ENCODE measurements around the gene BHLHA15.

Gene BHLHA15

GRCh38 chr7:98250789-98251188 lies 39.5 kb downstream of the BHLHA15 start:
- peak in 1 of 2 experiments; percentile 17 for DNase-seq

DNA sequence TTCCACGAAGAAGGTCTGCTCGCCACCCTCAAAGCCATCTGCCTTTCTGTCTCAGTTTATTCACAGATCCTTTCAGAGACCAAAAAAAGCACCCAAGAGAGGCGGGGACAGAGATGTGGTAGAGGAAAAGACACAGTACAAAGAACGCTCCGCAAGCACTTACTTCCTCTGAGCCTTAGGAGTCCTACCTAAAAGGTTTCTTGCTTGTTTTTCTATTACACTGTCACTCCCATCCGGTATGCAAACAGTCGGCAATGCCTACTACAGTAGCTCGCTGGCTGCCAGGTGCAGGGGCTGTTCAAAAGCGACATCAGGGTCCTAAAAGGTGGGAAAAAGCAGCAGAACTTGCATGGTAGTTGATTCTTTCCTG lies 40.0 kb downstream of the BHLHA15 start:
- peak; percentile 40 to 75 for DNase-seq

- DNase-seq: peak; percentile 85 to 96
Observed at GRCh38 chr7:98251601-98252424, 40.6 kb downstream of the BHLHA15 start, which contains the start of gene TECPR1. TSS of gene TECPR1 (minus strand) at chr7:98252232. CDS start at chr7:98246146, 6,086 bp downstream.

DNA sequence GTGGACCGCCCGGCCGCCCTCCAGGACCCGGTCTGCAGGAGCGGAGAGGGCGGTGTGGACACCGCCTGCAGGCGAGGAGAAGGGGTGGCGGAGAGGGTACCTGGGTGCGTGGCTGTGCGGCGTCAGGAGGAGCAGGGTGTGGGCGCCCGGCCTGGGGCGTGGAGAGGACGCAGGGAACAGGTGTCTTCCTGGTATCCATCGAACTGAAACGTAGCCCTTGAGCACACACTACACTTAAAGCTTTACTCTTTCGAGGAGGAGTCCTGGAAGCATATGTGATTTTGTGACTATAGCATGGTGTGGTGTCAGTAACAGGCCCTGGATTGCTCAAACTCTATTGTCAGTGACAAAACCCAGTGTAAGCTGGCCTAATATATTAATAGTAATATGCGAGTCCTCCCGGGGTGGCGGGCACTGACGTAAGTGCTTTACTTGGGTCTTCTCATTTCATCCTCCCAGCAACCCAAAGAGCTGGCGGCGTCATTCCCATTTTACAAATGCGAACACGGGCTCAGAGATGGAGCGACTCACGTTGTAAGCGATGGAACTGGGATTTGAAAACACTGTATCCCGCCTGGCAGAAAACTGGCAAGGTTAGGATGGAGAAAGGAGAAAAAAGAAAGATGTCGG lies 41.3 kb downstream of the BHLHA15 start:
- DNase-seq: peak in 1 of 2 experiments; percentile 36

DNA sequence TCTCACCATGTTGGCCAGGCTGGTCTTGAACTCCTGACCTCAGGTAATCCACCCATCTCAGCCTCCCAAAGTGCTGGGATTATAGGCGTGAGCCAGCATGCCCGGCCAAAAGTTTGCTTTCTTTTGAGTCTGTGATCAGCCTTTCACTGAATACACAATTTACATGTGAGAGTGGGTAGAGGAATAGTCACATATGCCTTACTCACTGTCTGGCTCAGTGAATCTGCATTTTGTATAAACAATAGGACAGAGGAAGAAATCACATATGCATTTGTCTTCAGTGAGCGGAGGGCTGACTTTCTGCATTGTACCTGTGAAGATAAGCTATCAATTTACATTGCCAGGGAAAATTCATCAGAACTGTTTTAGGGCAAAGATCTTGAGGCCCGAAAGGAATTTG lies 43.3 kb downstream of the BHLHA15 start:
- DNase-seq: no peak

- DNase-seq: no peak
Observed at GRCh38 chr7:98254951-98255610, 43.8 kb downstream of the BHLHA15 start.

- DNase-seq: no peak
Observed at GRCh38 chr7:98256431-98256830, 45.2 kb downstream of the BHLHA15 start.

- no peak for DNase-seq
Observed at GRCh38 chr7:98257701-98258100, 46.5 kb downstream of the BHLHA15 start.
